Fibroblast of mammary gland (primary cell): ENCODE results near the gene KCNJ14.

Experiments used
- DNase-seq: peaks from one replicate; pipeline ENCODE4 v3.0.0-alpha.2; 2010; ENCODE audit warnings: low read depth
- H3K4me3 ChIP-seq: 2 replicates; pipeline ENCODE4 v1.5.1; 2011; ENCODE audit warnings: low read depth, mild to moderate bottlenecking, low read length, moderate library complexity; ENCODE audit not compliant: control insufficient read depth
- CTCF ChIP-seq: conservative IDR thresholded peaks from 2 replicates; pipeline ENCODE4 v1.5.1; 2011; ENCODE audit warnings: low read depth, low read length, inconsistent platforms; ENCODE audit not compliant: control insufficient read depth, insufficient read depth

KCNJ14 gene

GRCh38 chr19:48469934-48470680 lies 14.7 kb downstream of the KCNJ14 start:
- TF ChIP-seq CTCF = no peak
- H3K4me3 ChIP-seq = peak overlapping the region; percentile 82
- DNase-seq = no peak

- no peak for TF ChIP-seq CTCF
- H3K4me3 ChIP-seq = peak overlapping the region; percentile 2
- DNase-seq = no peak
Measured at GRCh38 chr19:48470856-48471255, 15.5 kb downstream of the KCNJ14 start.

- DNase-seq = no peak
- no peak for TF ChIP-seq CTCF
- H3K4me3 ChIP-seq = no peak overlapping the region
Measured at GRCh38 chr19:48471836-48472235, 16.5 kb downstream of the KCNJ14 start.

GRCh38 chr19:48473161-48473966 lies 18.0 kb downstream of the KCNJ14 start:
- no peak for DNase-seq
- no peak for TF ChIP-seq CTCF
- H3K4me3 ChIP-seq = no peak overlapping the region

GRCh38 chr19:48474084-48474592 lies 18.8 kb downstream of the KCNJ14 start:
- H3K4me3 ChIP-seq = no peak overlapping the region
- no peak for DNase-seq
- no peak for TF ChIP-seq CTCF

GRCh38 chr19:48475369-48476068 lies 20.1 kb downstream of the KCNJ14 start:
- no peak for TF ChIP-seq CTCF
- no peak overlapping the region for H3K4me3 ChIP-seq
- DNase-seq = no peak
